ENCODE measurements around the gene METTL21A. TPM values are rescaled to one million over a fixed set of nuclear protein-coding genes. Genes with fewer than 3 reads are reported as not detected.

Gene METTL21A
- total and polyA plus RNA-seq, 2 of the 13 experiments (the other 11 are each of a cell fraction or from before 2014, with no cell fraction given): 42.4 to 61.2 TPM

- TF ChIP-seq, protein P1, sequence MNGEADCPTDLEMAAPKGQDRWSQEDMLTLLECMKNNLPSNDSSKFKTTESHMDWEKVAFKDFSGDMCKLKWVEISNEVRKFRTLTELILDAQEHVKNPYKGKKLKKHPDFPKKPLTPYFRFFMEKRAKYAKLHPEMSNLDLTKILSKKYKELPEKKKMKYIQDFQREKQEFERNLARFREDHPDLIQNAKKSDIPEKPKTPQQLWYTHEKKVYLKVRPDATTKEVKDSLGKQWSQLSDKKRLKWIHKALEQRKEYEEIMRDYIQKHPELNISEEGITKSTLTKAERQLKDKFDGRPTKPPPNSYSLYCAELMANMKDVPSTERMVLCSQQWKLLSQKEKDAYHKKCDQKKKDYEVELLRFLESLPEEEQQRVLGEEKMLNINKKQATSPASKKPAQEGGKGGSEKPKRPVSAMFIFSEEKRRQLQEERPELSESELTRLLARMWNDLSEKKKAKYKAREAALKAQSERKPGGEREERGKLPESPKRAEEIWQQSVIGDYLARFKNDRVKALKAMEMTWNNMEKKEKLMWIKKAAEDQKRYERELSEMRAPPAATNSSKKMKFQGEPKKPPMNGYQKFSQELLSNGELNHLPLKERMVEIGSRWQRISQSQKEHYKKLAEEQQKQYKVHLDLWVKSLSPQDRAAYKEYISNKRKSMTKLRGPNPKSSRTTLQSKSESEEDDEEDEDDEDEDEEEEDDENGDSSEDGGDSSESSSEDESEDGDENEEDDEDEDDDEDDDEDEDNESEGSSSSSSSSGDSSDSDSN (CRISPR knock-in tag; IDR thresholded peaks at IDR 0.05): peak; percentile 1; the same call in 1 of the 2 replicates
- TF ChIP-seq, protein P2, sequence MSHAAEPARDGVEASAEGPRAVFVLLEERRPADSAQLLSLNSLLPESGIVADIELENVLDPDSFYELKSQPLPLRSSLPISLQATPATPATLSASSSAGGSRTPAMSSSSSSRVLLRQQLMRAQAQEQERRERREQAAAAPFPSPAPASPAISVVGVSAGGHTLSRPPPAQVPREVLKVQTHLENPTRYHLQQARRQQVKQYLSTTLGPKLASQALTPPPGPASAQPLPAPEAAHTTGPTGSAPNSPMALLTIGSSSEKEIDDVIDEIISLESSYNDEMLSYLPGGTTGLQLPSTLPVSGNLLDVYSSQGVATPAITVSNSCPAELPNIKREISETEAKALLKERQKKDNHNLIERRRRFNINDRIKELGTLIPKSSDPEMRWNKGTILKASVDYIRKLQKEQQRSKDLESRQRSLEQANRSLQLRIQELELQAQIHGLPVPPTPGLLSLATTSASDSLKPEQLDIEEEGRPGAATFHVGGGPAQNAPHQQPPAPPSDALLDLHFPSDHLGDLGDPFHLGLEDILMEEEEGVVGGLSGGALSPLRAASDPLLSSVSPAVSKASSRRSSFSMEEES (CRISPR knock-in tag; IDR thresholded peaks at IDR 0.05): no peak
- TF ChIP-seq CCAR2 (optimal IDR thresholded peaks at IDR 0.05; ENCODE audit: low read depth, low read length) (no peak), MXD4 (CRISPR knock-in tag; IDR thresholded peaks at IDR 0.05) (0 out of 2 replicates have a peak, but pooled peaks have one; percentile 29), AKNA (CRISPR knock-in tag; IDR thresholded peaks at IDR 0.05; ENCODE audit: borderline replicate concordance) (no peak), GABPB1 (CRISPR knock-in tag; IDR thresholded peaks at IDR 0.05) (0 out of 2 replicates have a peak, but pooled peaks have one; percentile 15), MNT (IDR thresholded peaks at IDR 0.05) (no peak), IRX3 (CRISPR knock-in tag; IDR thresholded peaks at IDR 0.05; ENCODE audit: borderline replicate concordance, low read depth) (no peak), TEAD3 (CRISPR knock-in tag; optimal IDR thresholded peaks at IDR 0.05; ENCODE audit: borderline replicate concordance) (peak; percentile 66), ZNF83 (CRISPR knock-in tag; IDR thresholded peaks at IDR 0.05; ENCODE audit: borderline replicate concordance) (no peak), PAF1 (CRISPR knock-in tag; IDR thresholded peaks at IDR 0.05) (no peak)
- TF ChIP-seq, protein P3, sequence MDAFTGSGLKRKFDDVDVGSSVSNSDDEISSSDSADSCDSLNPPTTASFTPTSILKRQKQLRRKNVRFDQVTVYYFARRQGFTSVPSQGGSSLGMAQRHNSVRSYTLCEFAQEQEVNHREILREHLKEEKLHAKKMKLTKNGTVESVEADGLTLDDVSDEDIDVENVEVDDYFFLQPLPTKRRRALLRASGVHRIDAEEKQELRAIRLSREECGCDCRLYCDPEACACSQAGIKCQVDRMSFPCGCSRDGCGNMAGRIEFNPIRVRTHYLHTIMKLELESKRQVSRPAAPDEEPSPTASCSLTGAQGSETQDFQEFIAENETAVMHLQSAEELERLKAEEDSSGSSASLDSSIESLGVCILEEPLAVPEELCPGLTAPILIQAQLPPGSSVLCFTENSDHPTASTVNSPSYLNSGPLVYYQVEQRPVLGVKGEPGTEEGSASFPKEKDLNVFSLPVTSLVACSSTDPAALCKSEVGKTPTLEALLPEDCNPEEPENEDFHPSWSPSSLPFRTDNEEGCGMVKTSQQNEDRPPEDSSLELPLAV (CRISPR knock-in tag; conservative IDR thresholded peaks at IDR 0.05; ENCODE audit: low read depth): no peak
- TF ChIP-seq, protein P4, sequence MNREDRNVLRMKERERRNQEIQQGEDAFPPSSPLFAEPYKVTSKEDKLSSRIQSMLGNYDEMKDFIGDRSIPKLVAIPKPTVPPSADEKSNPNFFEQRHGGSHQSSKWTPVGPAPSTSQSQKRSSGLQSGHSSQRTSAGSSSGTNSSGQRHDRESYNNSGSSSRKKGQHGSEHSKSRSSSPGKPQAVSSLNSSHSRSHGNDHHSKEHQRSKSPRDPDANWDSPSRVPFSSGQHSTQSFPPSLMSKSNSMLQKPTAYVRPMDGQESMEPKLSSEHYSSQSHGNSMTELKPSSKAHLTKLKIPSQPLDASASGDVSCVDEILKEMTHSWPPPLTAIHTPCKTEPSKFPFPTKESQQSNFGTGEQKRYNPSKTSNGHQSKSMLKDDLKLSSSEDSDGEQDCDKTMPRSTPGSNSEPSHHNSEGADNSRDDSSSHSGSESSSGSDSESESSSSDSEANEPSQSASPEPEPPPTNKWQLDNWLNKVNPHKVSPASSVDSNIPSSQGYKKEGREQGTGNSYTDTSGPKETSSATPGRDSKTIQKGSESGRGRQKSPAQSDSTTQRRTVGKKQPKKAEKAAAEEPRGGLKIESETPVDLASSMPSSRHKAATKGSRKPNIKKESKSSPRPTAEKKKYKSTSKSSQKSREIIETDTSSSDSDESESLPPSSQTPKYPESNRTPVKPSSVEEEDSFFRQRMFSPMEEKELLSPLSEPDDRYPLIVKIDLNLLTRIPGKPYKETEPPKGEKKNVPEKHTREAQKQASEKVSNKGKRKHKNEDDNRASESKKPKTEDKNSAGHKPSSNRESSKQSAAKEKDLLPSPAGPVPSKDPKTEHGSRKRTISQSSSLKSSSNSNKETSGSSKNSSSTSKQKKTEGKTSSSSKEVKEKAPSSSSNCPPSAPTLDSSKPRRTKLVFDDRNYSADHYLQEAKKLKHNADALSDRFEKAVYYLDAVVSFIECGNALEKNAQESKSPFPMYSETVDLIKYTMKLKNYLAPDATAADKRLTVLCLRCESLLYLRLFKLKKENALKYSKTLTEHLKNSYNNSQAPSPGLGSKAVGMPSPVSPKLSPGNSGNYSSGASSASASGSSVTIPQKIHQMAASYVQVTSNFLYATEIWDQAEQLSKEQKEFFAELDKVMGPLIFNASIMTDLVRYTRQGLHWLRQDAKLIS (CRISPR knock-in tag; IDR thresholded peaks at IDR 0.05): no peak
These were observed 35.8 kb upstream of the METTL21A start (continued) for GRCh38 chr2:207660994-207661393.

All from HepG2 (cell line).